AG09319 (cell line): ENCODE results near the gene HSFX3.
"Not testable (repeated sequence)": the region's sequence is repeated elsewhere in the genome, so short reads cannot be mapped to it uniquely, and the experiment has no call there.

Experiments
- DNase-seq: peaks from one replicate; pipeline ENCODE4 v3.0.0-alpha.2; 2010; ENCODE audit warnings: low read depth; ENCODE audit errors: extremely low read depth
- TF ChIP-seq, protein P1 (sequence below): IDR thresholded peaks from 2 replicates; pipeline ENCODE4 v1.5.1; 2011; ENCODE audit warnings: low read depth, mild to moderate bottlenecking, inconsistent platforms, low read length, moderate library complexity

Gene HSFX3

DNA sequence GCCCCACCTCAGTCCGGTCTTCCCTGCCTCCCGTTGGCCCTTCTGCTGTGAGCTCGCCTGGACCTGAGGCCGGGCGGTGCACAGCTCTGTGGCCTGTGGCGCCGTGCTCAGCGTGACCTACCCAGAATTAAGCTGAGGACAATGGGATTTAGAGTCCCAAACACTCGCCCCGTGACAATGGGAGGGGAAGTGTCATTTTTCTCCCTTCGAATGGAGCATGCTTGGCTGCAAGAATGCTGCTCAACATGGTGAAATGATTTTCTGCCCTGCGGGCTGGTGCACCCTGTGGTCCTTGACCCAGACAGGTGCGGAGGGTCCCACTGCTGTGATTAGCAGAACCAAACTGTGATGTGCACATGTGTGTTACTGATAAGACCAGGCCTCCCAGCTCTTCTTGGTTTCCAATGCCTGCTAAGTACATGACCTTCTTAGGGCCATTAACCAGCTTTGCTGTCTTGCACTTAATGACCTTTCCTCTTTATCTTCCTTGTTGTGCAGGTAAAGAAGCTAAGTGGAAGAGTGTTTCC, 8.1 kb downstream of the HSFX3 start:
- TF ChIP-seq, protein P1, sequence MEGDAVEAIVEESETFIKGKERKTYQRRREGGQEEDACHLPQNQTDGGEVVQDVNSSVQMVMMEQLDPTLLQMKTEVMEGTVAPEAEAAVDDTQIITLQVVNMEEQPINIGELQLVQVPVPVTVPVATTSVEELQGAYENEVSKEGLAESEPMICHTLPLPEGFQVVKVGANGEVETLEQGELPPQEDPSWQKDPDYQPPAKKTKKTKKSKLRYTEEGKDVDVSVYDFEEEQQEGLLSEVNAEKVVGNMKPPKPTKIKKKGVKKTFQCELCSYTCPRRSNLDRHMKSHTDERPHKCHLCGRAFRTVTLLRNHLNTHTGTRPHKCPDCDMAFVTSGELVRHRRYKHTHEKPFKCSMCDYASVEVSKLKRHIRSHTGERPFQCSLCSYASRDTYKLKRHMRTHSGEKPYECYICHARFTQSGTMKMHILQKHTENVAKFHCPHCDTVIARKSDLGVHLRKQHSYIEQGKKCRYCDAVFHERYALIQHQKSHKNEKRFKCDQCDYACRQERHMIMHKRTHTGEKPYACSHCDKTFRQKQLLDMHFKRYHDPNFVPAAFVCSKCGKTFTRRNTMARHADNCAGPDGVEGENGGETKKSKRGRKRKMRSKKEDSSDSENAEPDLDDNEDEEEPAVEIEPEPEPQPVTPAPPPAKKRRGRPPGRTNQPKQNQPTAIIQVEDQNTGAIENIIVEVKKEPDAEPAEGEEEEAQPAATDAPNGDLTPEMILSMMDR = no peak
- DNase-seq = no peak

DNA sequence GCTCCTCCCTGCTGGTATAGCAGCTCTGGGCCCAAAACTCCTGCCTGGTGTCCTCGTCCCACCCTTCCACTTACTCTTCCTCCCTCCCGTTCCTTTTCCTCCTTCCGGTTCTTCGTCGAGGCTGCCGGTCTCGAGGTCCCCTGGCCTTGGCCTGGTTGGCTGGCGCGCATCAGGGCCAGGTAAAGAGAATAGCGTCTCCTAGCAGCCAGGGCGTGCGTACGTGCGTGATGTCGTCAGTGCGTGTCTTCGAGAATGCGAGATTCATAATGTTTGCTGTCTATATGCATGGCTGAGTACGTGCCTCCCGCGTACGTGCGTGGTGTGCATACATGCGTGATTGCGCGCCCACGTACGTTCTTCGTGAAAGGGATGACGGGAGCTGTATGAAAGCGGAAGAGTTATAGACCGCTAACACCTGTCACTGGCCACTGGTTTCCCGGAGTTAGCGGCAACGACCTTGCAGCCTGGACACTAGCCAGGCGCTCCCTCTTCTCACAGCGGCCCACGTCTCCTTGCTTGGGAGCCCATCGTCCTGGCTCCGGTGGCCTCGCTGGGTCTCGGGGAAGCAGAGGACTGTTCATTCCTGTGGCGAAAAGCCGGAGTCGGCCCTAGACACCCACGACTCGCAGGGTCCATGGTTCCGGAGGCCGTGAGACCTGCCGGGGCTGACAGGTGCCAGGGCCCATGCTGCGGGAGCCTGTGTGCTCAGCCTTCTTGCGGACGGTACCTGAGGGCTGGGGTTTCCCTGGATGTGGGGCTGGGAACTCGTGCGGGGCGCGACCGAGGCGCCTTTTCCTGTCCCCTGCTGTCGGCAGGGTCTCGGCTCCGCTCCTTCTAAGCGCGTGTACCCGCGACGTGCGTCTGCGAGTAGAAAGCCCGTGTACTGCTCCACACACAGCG, 8.9 kb downstream of the HSFX3 start, which contains the start of gene EOLA1:
Gene EOLA1 (plus strand): TSS at position 392 of the 900 bp plus-strand sequence. CDS start 4,619 bp downstream, outside the sequence.
- TF ChIP-seq, protein P1 = no peak
- peak; percentile 92 for DNase-seq

DNA sequence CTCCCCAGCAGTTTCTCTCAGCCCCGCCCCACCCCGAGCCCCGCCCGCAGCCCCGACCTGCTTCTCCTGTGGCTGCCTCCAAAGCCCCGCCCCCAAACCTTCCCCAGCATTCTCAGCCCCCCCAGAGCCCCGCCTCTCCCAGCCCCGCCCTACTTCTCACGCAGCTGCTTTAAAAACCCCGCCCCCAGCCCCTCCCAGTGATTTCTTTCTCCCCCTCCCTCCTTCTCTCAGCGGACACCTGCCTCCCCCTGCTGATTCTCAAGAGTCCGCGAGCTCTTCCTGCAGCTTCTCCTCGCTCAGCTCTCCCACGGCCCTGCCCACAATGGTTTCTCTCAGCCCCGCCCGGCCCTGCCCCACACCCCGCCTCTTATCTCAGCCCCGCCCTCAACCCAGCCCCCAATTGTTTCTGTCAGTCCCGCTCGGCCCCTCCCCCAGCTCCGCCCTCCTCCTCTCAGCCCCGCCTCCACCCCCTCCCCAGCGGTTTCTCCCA, 9.5 kb downstream of the HSFX3 start:
- peak; percentile 78 for DNase-seq
- TF ChIP-seq, protein P1 = no peak

DNA sequence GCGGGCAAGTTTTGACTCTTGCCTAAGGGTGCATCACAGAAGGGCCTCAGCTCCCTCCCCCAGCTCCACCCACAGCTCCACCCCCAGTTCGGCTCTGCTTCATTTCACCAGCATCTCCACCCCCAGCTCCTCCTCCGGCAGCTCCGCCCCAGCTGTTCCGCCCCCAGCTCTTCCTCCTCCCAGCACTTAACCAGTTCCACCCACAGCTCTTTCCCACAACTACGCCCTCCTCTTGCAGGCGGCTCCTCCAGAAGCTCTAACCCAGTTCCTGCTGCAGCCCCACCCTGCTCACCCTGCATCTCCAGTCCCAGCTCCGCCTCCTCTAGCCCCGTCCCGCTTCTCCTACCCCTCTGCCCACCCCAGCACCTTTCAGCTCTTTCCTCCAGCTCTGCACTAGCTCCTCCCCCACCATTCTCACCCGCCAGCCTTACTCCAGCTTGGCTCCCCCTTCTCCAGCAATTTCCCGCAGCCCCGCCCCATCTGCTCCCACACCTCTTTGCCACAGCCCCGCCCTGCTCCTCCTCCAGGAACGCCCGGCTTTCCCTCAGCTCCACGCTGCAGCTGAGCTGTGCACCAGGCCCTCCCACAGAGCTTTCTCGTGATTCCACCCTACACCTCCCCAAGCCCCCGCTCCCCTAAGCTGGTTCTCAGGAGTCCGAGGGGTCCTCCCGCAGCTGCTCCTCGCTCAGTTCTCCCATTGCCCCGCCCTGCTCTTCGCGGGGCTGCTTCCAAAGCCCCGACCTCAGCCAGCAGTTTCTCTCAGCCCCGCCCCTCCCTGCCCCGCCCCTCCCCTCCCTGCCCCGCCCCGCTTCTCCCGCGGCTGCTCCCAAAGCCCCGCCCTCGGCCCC, 10.2 kb downstream of the HSFX3 start:
- TF ChIP-seq, protein P1 = no peak
- DNase-seq = peak; percentile 82

DNA sequence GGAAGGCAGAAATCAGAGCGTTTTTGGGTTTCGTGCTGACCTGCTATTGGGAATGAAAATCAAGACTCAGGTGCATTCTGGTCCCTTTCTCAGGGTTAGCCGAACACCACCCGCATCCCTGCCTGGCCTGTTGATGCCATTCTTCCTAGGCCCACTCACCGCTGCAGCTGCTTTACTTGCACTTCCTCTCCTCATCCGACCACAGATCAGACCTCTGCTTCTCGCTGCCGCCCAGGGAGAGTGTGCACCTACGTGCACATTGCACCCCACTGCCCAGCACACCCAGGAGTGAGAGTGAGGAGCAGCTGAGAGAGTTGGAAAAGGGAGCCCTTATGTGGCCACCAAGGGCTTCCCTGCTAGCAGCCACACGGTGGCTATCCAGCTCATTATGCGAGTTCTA, 12.2 kb downstream of the HSFX3 start:
- not testable (repeated sequence) for DNase-seq

DNA sequence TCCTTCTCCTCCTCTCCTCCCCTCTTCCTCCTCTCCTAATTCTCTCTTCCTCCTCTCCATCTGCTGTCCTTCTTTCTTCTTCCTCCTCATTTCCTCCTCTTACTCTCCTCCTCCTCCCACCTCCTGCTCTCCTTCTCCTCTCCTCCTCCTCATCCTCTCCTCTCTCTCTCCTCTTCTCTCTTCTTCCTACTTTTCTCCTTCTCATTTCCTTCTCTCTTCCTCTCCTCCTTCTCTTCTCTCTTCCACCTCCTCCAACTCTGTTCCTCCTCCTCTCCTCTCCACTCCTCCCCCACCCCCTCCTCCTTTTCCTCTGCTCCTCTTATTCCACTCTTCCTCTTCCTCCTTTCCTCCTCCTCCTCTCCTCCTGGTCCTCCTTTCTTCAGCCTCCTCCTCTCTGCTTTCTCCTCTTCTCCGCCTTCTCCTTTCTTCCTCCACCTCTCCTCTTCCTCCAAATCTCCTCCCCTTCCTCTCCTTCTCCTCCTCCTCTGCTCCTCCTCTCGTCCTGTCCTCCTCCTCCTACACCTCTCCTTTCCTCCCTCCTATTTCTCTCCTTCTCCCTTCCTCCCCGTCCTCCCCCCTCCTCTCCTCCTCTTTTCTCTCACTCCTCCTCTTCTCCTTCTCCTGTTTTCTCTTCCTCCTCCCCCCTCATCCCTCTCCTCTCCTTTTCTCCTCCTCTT, 14.7 kb downstream of the HSFX3 start:
- not testable (repeated sequence) for DNase-seq

DNA sequence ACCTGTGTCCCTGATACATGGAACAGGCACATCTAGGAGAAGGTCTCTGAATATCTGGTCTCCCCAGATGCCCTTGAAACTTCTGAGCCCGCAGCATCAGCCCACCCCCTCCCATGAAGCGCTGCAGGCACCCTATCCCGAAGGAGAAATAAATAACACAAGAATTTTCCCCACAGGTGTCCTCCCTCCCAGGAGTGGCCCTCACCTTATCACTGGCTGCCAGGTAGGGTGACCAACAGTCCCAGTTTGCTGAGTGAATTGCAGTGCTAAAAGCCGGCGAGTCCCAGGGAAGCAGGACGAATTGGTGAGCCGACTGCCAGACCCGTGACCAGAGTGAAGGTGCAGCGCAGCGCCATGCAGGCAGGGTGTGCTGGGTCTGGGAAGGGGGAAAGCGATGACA, 15.7 kb downstream of the HSFX3 start:
- not testable (repeated sequence) for DNase-seq

DNA sequence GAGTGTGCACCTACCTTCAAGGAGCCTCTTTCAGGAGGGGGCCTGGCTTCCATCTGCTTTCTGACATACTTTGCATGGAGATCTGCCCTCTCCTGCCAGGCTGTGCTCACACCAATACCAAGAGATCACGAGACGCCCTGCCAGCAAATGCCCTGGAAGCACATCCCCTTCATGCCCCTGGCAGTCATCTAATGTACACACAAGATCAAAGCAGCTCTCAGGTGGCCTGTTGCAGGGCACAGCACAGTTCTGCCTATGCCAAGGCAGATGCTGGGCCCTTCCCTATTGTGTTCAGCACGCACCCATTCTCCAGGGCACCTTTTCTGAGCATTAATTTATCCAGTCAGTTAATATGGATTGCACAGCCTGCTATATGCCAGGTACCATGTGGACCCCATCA, 16.9 kb downstream of the HSFX3 start:
- not testable (repeated sequence) for DNase-seq

DNA sequence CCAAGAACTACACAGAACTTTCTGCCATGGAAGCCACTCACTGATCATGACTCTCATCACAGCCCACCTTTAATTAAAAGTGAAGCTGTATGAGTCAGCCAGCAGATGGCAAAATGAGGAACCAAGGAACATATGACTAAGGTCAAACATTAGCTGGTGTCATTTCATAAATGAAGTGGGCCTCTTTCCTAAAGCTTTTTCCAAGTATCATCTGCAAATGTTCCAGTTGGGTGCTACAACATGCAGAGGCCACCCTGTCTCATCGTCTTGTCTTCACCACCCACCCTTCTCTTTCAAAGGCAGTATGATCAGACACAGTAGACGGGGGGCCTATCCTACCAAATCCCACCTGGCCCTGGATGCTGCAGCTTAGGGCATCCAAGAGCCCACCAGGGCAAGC, 18.1 kb downstream of the HSFX3 start:
- TF ChIP-seq, protein P1 = no peak
- no peak for DNase-seq
